DND-41 (cell line): ENCODE results near the gene SSH3.

Source experiments
- ATAC-seq: fragments of 200-7000 bp; cut with Tn5 transposase; 3 replicates; pipeline ENCODE4 v1.9.1; 2021; ENCODE audit warnings: low read depth; ENCODE audit not compliant: insufficient read depth
- DNase-seq: peaks from one replicate; pipeline ENCODE4 v3.0.0-alpha.2; 2020
- H2AFZ ChIP-seq: 2 replicates; pipeline ENCODE4 v1.6.0; 2012; ENCODE audit warnings: low read depth, low read length
- H3K27ac ChIP-seq: 2 replicates; pipeline ENCODE4 v1.5.1; 2012; ENCODE audit warnings: low read length, inconsistent platforms
- H3K27me3 ChIP-seq: fragments of 200-600 bp; sonication (generic); 2 replicates; pipeline ENCODE4 v1.6.0; 2012; ENCODE audit warnings: low read length, mild to moderate bottlenecking, inconsistent platforms; ENCODE audit not compliant: insufficient read depth, poor library complexity
- H3K36me3 ChIP-seq: 2 replicates; pipeline ENCODE4 v1.5.1; 2012; ENCODE audit warnings: low read length, inconsistent platforms; ENCODE audit not compliant: insufficient read depth
- H3K4me1 ChIP-seq: 2 replicates; pipeline ENCODE4 v1.5.1; 2012; ENCODE audit warnings: mild to moderate bottlenecking, low read length; ENCODE audit not compliant: insufficient read depth
- H3K4me2 ChIP-seq: 2 replicates; pipeline ENCODE4 v1.6.0; 2012; ENCODE audit warnings: mild to moderate bottlenecking, moderate library complexity, low read length, inconsistent platforms; ENCODE audit not compliant: insufficient read depth
- H3K4me3 ChIP-seq, 2 experiments: fragments of 200-600 bp in 1 of 2; shearing (Covaris generic) in 1 of 2; 2 replicates each; pipeline ENCODE4 v1.5.1; 2012 to 2016; ENCODE audit warnings: inconsistent platforms in 2 of 2, low read length in 2 of 2, mild to moderate bottlenecking in 2 of 2, low read depth in 1 of 2, moderate library complexity in 1 of 2
- H3K79me2 ChIP-seq: 2 replicates; pipeline ENCODE4 v1.6.0; 2012; ENCODE audit warnings: low read length, inconsistent platforms; ENCODE audit not compliant: insufficient read depth
- H3K9ac ChIP-seq: 2 replicates; pipeline ENCODE4 v1.6.0; 2012; ENCODE audit warnings: low read depth, mild to moderate bottlenecking, inconsistent platforms, low read length, moderate library complexity
- H3K9me3 ChIP-seq: 2 replicates; pipeline ENCODE4 v1.5.1; 2012; ENCODE audit warnings: low read length, moderate library complexity, mild to moderate bottlenecking, inconsistent platforms; ENCODE audit not compliant: insufficient read depth, severe bottlenecking
- H4K20me1 ChIP-seq: 2 replicates; pipeline ENCODE4 v1.6.0; 2012; ENCODE audit warnings: low read length; ENCODE audit not compliant: insufficient read depth
- CTCF ChIP-seq: IDR thresholded peaks from 2 replicates; pipeline ENCODE4 v1.5.1; 2012; ENCODE audit warnings: borderline replicate concordance, low read length, moderate library complexity, mild to moderate bottlenecking; ENCODE audit not compliant: poor library complexity, severe bottlenecking; ENCODE audit errors: extremely low read depth
- EZH2 ChIP-seq: IDR thresholded peaks from 3 replicates; pipeline ENCODE4 v1.6.1; 2012; ENCODE audit warnings: borderline replicate concordance, low read depth, mild to moderate bottlenecking, moderate library complexity, low read length, inconsistent platforms; ENCODE audit not compliant: severe bottlenecking

Gene SSH3

GRCh38 chr11:67356387-67356863 lies 53.1 kb downstream of the SSH3 start:
- H2AFZ ChIP-seq = peak overlapping the region; percentile 40
- H3K79me2 ChIP-seq = peaks cover 8% of the 10 kb centered on the region
- H3K36me3 ChIP-seq = no peaks in the 10 kb centered on the region; the same call in 1 of the 2 replicates
- no peaks in the 10 kb centered on the region for H4K20me1 ChIP-seq
- no peaks in the 10 kb centered on the region for H3K9me3 ChIP-seq
- peak overlapping the region; percentile 36 for H3K4me2 ChIP-seq
- H3K9ac ChIP-seq = peak overlapping the region; percentile 8; the same call in 1 of the 2 replicates
- no peaks in the 10 kb centered on the region for H3K27me3 ChIP-seq
- ATAC-seq (no peak), DNase-seq (no peak)
- H3K4me1 ChIP-seq = peaks cover 36% of the 10 kb centered on the region
- no peak overlapping the region for H3K4me3 ChIP-seq
- H3K27ac ChIP-seq = no peak overlapping the region
- TF ChIP-seq CTCF (no peak), EZH2 (no peak)

GRCh38 chr11:67356864-67357561 lies 53.7 kb downstream of the SSH3 start:
- no peak for TF ChIP-seq EZH2
- TF ChIP-seq CTCF = peak; percentile 99
- H3K27me3 ChIP-seq = no peaks in the 10 kb centered on the region
- no peak overlapping the region for H3K4me3 ChIP-seq
- H3K27ac ChIP-seq = no peak overlapping the region
- no peaks in the 10 kb centered on the region for H4K20me1 ChIP-seq
- peak; percentile 74 for DNase-seq
- H3K9me3 ChIP-seq = no peaks in the 10 kb centered on the region
- H2AFZ ChIP-seq = peak overlapping the region; percentile 40
- no peaks in the 10 kb centered on the region for H3K36me3 ChIP-seq
- H3K4me2 ChIP-seq = peak overlapping the region; percentile 36
- H3K79me2 ChIP-seq = peaks cover 8% of the 10 kb centered on the region
- peaks cover 30% of the 10 kb centered on the region for H3K4me1 ChIP-seq
- ATAC-seq = peak; percentile 39
- peak overlapping the region; percentile 8; the same call in 1 of the 2 replicates for H3K9ac ChIP-seq

GRCh38 chr11:67357831-67358670 lies 54.7 kb downstream of the SSH3 start:
- no peak overlapping the region for H3K4me2 ChIP-seq
- H3K9ac ChIP-seq = no peak overlapping the region
- peaks cover 21% of the 10 kb centered on the region for H3K4me1 ChIP-seq
- DNase-seq (no peak), ATAC-seq (no peak)
- H3K27ac ChIP-seq = no peak overlapping the region
- no peaks in the 10 kb centered on the region for H3K36me3 ChIP-seq
- H3K79me2 ChIP-seq = peaks cover 1% of the 10 kb centered on the region
- TF ChIP-seq EZH2 = no peak
- no peak for TF ChIP-seq CTCF
- H4K20me1 ChIP-seq = no peaks in the 10 kb centered on the region
- no peaks in the 10 kb centered on the region for H3K9me3 ChIP-seq
- no peaks in the 10 kb centered on the region for H3K27me3 ChIP-seq
- no peak overlapping the region for H3K4me3 ChIP-seq
- no peak overlapping the region for H2AFZ ChIP-seq
